Keratinocyte (primary cell): Measurements from ENCODE around the gene LST1. TPM values are rescaled to one million over a fixed set of nuclear protein-coding genes. Genes with fewer than 3 reads are reported as not detected.

ENCODE experiments used
- DNase-seq: peaks from one replicate; pipeline ENCODE4 v3.0.0-alpha.2; 2011; ENCODE audit warnings: low read depth, missing footprints, low spot score
- FAIRE-seq: peaks from 2 replicates; lab custom pipeline; 2011; peaks lifted over from hg19 to GRCh38; lab: Jason Lieb, UNC
- H2AFZ ChIP-seq: 2 replicates; pipeline ENCODE4 v1.6.0; 2012; ENCODE audit warnings: low read length, control low read depth, inconsistent platforms; ENCODE audit not compliant: control insufficient read depth
- H3K27ac ChIP-seq: 2 replicates; pipeline ENCODE4 v1.5.1; 2011; ENCODE audit warnings: low read length; ENCODE audit not compliant: control insufficient read depth, insufficient read depth
- H3K27me3 ChIP-seq: 3 replicates; pipeline ENCODE4 v1.6.0; 2011; ENCODE audit warnings: low read length; ENCODE audit not compliant: control insufficient read depth, insufficient read depth; ENCODE audit errors: extremely low read depth
- H3K36me3 ChIP-seq, 2 experiments: 2 replicates in 1 of 2; 3 replicates in 1 of 2; pipeline ENCODE4 v1.5.1; 2011; ENCODE audit warnings: low read length in 2 of 2, mild to moderate bottlenecking in 1 of 2; ENCODE audit not compliant: control insufficient read depth in 2 of 2, insufficient read depth in 2 of 2; ENCODE audit errors: extremely low read depth in 1 of 2
- H3K4me1 ChIP-seq: 3 replicates; pipeline ENCODE4 v1.5.1; 2011; ENCODE audit warnings: low read length; ENCODE audit not compliant: control insufficient read depth, insufficient read depth; ENCODE audit errors: extremely low read depth
- H3K4me2 ChIP-seq: 3 replicates; pipeline ENCODE4 v1.6.0; 2011; ENCODE audit warnings: low read depth, low read length; ENCODE audit not compliant: control insufficient read depth, insufficient read depth; ENCODE audit errors: extremely low read depth
- H3K4me3 ChIP-seq, 3 experiments: fragments of 200-600 bp in 1 of 3; sonication (generic) in 1 of 3; 2 replicates in 2 of 3; 3 replicates in 1 of 3; pipeline ENCODE4 v1.5.1; 2011 to 2016; ENCODE audit warnings: low read length in 3 of 3, mild to moderate bottlenecking in 3 of 3, control low read depth in 2 of 3, inconsistent platforms in 1 of 3, low read depth in 1 of 3, mixed read lengths in 1 of 3, mixed run types in 1 of 3, moderate library complexity in 1 of 3; ENCODE audit not compliant: control insufficient read depth in 2 of 3, insufficient read depth in 2 of 3; ENCODE audit errors: extremely low read depth in 1 of 3
- H3K79me2 ChIP-seq: 2 replicates; pipeline ENCODE4 v1.6.0; 2012; ENCODE audit warnings: low read length; ENCODE audit not compliant: control insufficient read depth, insufficient read depth
- H3K9ac ChIP-seq: 3 replicates; pipeline ENCODE4 v1.6.0; 2011; ENCODE audit warnings: low read length; ENCODE audit not compliant: control insufficient read depth, insufficient read depth; ENCODE audit errors: extremely low read depth
- H3K9me1 ChIP-seq: 3 replicates; pipeline ENCODE4 v1.6.0; 2011; ENCODE audit warnings: low read length; ENCODE audit not compliant: control insufficient read depth, insufficient read depth; ENCODE audit errors: extremely low read depth
- H3K9me3 ChIP-seq: 2 replicates; pipeline ENCODE4 v1.5.1; 2012; ENCODE audit warnings: low read depth, low read length; ENCODE audit not compliant: control insufficient read depth
- H4K20me1 ChIP-seq: 3 replicates; pipeline ENCODE4 v1.6.0; 2011; ENCODE audit warnings: low read length; ENCODE audit not compliant: control insufficient read depth, insufficient read depth; ENCODE audit errors: extremely low read depth
- EZH2 ChIP-seq: IDR thresholded peaks from one replicate; pipeline ENCODE4 v1.6.1; 2012; ENCODE audit warnings: inconsistent platforms, mild to moderate bottlenecking, low read length, moderate library complexity
- dilution Hi-C: fragments of 300-500 bp; cut with MboI; formaldehyde crosslinking; loops from one replicate; pipeline ENCODE4 v1.7.0; 2020; ENCODE audit warnings: low sequenced_read_pairs; ENCODE audit not compliant: extremely low pct_ligation_motif_present
- polyA plus RNA-seq, 5 experiments: library from polyadenylated mRNA; depleted of rRNA in 3 of 5; stranded (reverse) in 3 of 5; stranded (forward) in 1 of 5; unstranded in 1 of 5; fragments of >200 nt; gene quantifications; 1 replicate in 1 of 5; 2 replicates in 3 of 5; 3 replicates in 1 of 5; pipeline versions ENCODE4 v1.2.1 to v1.2.3, GENCODE V29; 2011 to 2012; ENCODE audit warnings: missing spikeins in 2 of 5, low read depth in 1 of 5, low replicate concordance in 1 of 5
- TF ChIP-seq, protein P1 (sequence below), 3 experiments: IDR thresholded peaks in 1 of 3; conservative IDR thresholded peaks in 1 of 3; optimal IDR thresholded peaks in 1 of 3; 2 replicates in 2 of 3; 3 replicates in 1 of 3; pipeline versions ENCODE3 to v1.5.1; 2011; ENCODE audit warnings: low read length in 3 of 3, mild to moderate bottlenecking in 3 of 3, moderate library complexity in 2 of 3, control low read depth in 1 of 3, inconsistent platforms in 1 of 3; ENCODE audit not compliant: insufficient read depth in 2 of 3; ENCODE audit errors: extremely low read depth in 1 of 3

The LST1 gene
- polyA plus RNA-seq, 1 donor (not counting 4 experiments of a cell fraction or from before 2014, with no cell fraction given) = not detected

GRCh38 chr6:31626952-31627351 lies 40.9 kb downstream of the LST1 start:
- Histone ChIP-seq H3K9me1 (peaks cover 2% of the 10 kb centered on the region), H3K9ac (no peak overlapping the region), H3K4me1 (peaks cover 10% of the 10 kb centered on the region), H3K4me3 (no peak overlapping the region), H4K20me1 (peaks cover 26% of the 10 kb centered on the region), H3K9me3 (no peaks in the 10 kb centered on the region), H3K27me3 (no peaks in the 10 kb centered on the region), H3K27ac (no peak overlapping the region), H3K79me2 (peaks cover 77% of the 10 kb centered on the region), H2AFZ (no peak overlapping the region), H3K4me2 (no peak overlapping the region), H3K36me3 (peaks cover 70 to 88% of the 10 kb centered on the region in 2 experiments)
- dilution Hi-C loops = no loop called here
- no peak for DNase-seq
- TF ChIP-seq, protein P1, sequence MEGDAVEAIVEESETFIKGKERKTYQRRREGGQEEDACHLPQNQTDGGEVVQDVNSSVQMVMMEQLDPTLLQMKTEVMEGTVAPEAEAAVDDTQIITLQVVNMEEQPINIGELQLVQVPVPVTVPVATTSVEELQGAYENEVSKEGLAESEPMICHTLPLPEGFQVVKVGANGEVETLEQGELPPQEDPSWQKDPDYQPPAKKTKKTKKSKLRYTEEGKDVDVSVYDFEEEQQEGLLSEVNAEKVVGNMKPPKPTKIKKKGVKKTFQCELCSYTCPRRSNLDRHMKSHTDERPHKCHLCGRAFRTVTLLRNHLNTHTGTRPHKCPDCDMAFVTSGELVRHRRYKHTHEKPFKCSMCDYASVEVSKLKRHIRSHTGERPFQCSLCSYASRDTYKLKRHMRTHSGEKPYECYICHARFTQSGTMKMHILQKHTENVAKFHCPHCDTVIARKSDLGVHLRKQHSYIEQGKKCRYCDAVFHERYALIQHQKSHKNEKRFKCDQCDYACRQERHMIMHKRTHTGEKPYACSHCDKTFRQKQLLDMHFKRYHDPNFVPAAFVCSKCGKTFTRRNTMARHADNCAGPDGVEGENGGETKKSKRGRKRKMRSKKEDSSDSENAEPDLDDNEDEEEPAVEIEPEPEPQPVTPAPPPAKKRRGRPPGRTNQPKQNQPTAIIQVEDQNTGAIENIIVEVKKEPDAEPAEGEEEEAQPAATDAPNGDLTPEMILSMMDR (optimal IDR thresholded peaks at IDR 0.05 in 1 of 3, IDR thresholded peaks at IDR 0.05 in 1 of 3, conservative IDR thresholded peaks at IDR 0.05 in 1 of 3; ENCODE audit: extremely low read depth in 1 of 3, insufficient read depth in 2 of 3, low read length in 3 of 3) = no peak
- no peak for TF ChIP-seq EZH2
- FAIRE-seq = no peak

DNA sequence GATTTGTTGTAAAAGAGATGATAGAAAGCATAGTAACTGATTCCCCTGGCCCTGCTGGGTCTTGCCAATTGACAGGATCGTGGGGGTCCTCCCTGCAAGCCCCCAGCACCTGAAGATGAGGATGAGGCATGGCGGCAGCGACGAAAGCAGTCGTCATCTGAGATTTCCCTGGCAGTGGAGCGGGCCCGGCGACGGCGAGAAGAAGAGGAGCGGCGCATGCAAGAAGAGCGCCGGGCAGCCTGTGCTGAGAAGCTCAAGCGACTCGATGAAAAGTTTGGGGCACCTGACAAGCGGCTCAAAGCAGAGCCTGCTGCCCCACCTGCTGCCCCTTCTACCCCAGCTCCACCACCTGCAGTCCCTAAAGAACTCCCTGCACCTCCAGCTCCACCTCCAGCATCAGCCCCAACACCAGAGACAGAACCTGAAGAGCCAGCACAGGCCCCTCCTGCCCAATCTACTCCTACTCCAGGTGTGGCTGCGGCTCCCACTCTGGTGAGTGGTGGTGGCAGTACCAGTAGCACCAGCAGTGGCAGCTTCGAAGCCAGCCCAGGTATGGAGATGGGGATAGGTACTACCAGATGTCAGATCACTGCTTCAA lies 41.7 kb downstream of the LST1 start:
- Histone ChIP-seq H3K9me1 (peaks cover 2% of the 10 kb centered on the region), H3K27me3 (no peaks in the 10 kb centered on the region), H3K4me2 (no peak overlapping the region), H3K4me1 (peaks cover 2% of the 10 kb centered on the region), H3K27ac (no peak overlapping the region), H3K9me3 (no peaks in the 10 kb centered on the region), H2AFZ (no peak overlapping the region), H3K79me2 (peaks cover 77% of the 10 kb centered on the region), H4K20me1 (peaks cover 25% of the 10 kb centered on the region), H3K4me3 (no peak overlapping the region), H3K36me3 (peaks cover 77 to 88% of the 10 kb centered on the region in 2 experiments), H3K9ac (no peak overlapping the region)
- DNase-seq (no peak), FAIRE-seq (no peak)
- TF ChIP-seq EZH2 = no peak
- TF ChIP-seq, protein P1 (optimal IDR thresholded peaks at IDR 0.05 in 1 of 3, IDR thresholded peaks at IDR 0.05 in 1 of 3, conservative IDR thresholded peaks at IDR 0.05 in 1 of 3; ENCODE audit: extremely low read depth in 1 of 3, insufficient read depth in 2 of 3, low read length in 3 of 3) = no peak
- dilution Hi-C loops = no loop called here
